NOMO-1 treated with DMSO at 0.1 percent for 48 hours (cell line): ENCODE data around the gene CATSPERD.
A peak's percentile ranks its signal among the peaks of the same experiment; 100 is the strongest.
"Not testable (repeated sequence)": the region's sequence is repeated elsewhere in the genome, so short reads cannot be mapped to it uniquely, and the experiment has no call there.

Experiments
- DNase-seq: peaks from one replicate; lab custom pipeline; 2025; ENCODE audit not compliant: unreplicated experiment; lab: John Stamatoyannopoulos, UW

CATSPERD gene

GRCh38 chr19:5697022-5697889 is 23.2 kb upstream of the CATSPERD start:
- DNase-seq: no peak

GRCh38 chr19:5697890-5698634 is 22.4 kb upstream of the CATSPERD start:
- no peak for DNase-seq

- no peak for DNase-seq
These were observed 21.6 kb upstream of the CATSPERD start for GRCh38 chr19:5698635-5699422.

- DNase-seq: no peak
These were observed 19.9 kb upstream of the CATSPERD start for GRCh38 chr19:5700455-5701092.

- not testable (repeated sequence) for DNase-seq
These were observed 18.4 kb upstream of the CATSPERD start for GRCh38 chr19:5702053-5702410.

- DNase-seq: no peak
These were observed 16.3 kb upstream of the CATSPERD start for GRCh38 chr19:5703819-5704818.

- DNase-seq: no peak
These were observed 14.9 kb upstream of the CATSPERD start for GRCh38 chr19:5705552-5705951.

- DNase-seq: no peak
These were observed 13.4 kb upstream of the CATSPERD start for GRCh38 chr19:5706876-5707573.

- no peak for DNase-seq
These were observed 12.6 kb upstream of the CATSPERD start for GRCh38 chr19:5707576-5708575.

- DNase-seq: no peak
These were observed 9.4 kb upstream of the CATSPERD start for GRCh38 chr19:5711025-5711424.

- DNase-seq: no peak
These were observed 8.7 kb upstream of the CATSPERD start for GRCh38 chr19:5711713-5712161.

- DNase-seq: no peak
These were observed 7.2 kb upstream of the CATSPERD start for GRCh38 chr19:5713228-5713627.

GRCh38 chr19:5714816-5715215 is 5.6 kb upstream of the CATSPERD start:
- DNase-seq: no peak

GRCh38 chr19:5717215-5717935 is 3.1 kb upstream of the CATSPERD start:
- DNase-seq: no peak

GRCh38 chr19:5718037-5718578 is 2.3 kb upstream of the CATSPERD start:
- DNase-seq: no peak

GRCh38 chr19:5718579-5719273 is 1.7 kb upstream of the CATSPERD start:
- DNase-seq: peak; percentile 62
